ENCODE measurements around the gene LSM5. TPM values are rescaled to one million over a fixed set of nuclear protein-coding genes. Genes with fewer than 3 reads are reported as not detected.

LSM5 gene
- polyA plus RNA-seq (2011; rRNA removed) (76.3 and 158 TPM in 2 replicates), polyA plus RNA-seq (2017; fragmentation: RNase III; extraction: RNeasy Plus Mini Kit Qiagen cat#74134 plus additional on column Dnase treatment) (128 to 131 TPM (median 131 TPM) in 3 replicates), polyA minus RNA-seq (2011; rRNA and poly(A)+ RNA removed) (10.7 and 15.4 TPM in 2 replicates)
- 21.1 and 30.1 TPM in 2 replicates for polyA plus RNA-seq (2012; cell fraction: cytosol; rRNA removed)
- polyA plus RNA-seq (2012; cell fraction: nucleus; rRNA removed) = 12.7 and 23.1 TPM in 2 replicates

DNA sequence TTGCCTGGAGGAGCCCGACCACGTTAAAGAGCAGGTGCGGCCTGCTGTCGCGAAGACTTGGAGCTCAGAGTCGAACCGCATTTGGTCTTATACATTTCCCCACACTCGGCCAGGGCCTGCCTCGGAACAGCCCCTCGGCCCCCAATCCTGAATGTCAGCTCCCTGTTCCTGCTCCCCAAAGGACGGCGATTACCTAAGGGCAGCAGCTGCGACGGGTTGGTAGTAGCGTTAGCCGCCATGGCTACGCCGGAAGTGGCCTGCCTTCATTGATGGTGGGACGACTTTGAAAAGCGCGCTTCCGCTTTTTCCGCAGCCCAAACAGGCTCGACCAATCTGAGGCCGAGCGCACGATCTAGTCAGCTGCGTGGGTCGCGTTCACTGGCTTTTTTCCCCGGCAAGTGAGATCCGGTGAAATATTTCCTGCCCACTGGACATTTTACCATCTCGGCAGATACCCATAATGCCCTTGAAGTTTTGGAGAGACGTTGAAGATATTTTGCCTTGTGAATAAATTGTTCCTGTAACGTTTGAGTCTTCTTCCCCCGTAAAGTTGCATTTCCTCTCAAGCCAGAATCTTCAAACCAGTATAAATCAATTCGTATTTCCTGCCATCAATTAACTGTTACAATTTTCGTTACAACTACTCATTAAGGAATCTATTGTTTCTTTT, at the start of gene LSM5:
Gene LSM5, minus strand, starts transcription at position 254 of the 670 bp plus-strand sequence. Its CDS starts 15 bp downstream, at position 239.
- ChIA-PET POLR2A (interaction anchor here (0.6 to 1.6 kb wide), 3 partner anchors 11 to 572 kb away, joined by 3 to 5 read pairs (median 3); partner anchors contain the start of gene NT5C3A), CTCF (interaction anchor here (0.6 to 3.3 kb wide), 8 partner anchors 10 to 994 kb away, joined by 3 to 15 read pairs (median 3); no protein-coding TSS in a partner anchor)
- Histone ChIP-seq H3K4me3 (peak within 1 kb of the TSS; percentile 79), H3K4me2 (peak within 1 kb of the TSS; percentile 99), H3K27ac (peak within 1 kb of the TSS; percentile 90 to 91), H3K9me3 (no peaks in the 10 kb centered on the region), H3K4me1 (peaks cover 21% of the 10 kb centered on the region)
- DNase-seq (ENCODE audit: low read depth in 1 of 2, low spot score in 1 of 2) (peak; percentile 72 to 97), FAIRE-seq (peak; percentile 80), ATAC-seq (peak; percentile 91 to 93)
- TF ChIP-seq HOXA7 (CRISPR knock-in tag; IDR thresholded peaks at IDR 0.05) = no peak
- TF ChIP-seq, protein P1, sequence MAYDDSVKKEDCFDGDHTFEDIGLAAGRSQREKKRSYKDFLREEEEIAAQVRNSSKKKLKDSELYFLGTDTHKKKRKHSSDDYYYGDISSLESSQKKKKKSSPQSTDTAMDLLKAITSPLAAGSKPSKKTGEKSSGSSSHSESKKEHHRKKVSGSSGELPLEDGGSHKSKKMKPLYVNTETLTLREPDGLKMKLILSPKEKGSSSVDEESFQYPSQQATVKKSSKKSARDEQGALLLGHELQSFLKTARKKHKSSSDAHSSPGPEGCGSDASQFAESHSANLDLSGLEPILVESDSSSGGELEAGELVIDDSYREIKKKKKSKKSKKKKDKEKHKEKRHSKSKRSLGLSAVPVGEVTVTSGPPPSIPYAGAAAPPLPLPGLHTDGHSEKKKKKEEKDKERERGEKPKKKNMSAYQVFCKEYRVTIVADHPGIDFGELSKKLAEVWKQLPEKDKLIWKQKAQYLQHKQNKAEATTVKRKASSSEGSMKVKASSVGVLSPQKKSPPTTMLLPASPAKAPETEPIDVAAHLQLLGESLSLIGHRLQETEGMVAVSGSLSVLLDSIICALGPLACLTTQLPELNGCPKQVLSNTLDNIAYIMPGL (CRISPR knock-in tag; IDR thresholded peaks at IDR 0.05; ENCODE audit: borderline replicate concordance) = no peak; the same call in 1 of the 2 replicates
- TF ChIP-seq, protein P2, sequence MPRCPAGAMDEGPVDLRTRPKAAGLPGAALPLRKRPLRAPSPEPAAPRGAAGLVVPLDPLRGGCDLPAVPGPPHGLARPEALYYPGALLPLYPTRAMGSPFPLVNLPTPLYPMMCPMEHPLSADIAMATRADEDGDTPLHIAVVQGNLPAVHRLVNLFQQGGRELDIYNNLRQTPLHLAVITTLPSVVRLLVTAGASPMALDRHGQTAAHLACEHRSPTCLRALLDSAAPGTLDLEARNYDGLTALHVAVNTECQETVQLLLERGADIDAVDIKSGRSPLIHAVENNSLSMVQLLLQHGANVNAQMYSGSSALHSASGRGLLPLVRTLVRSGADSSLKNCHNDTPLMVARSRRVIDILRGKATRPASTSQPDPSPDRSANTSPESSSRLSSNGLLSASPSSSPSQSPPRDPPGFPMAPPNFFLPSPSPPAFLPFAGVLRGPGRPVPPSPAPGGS (IDR thresholded peaks at IDR 0.05) = peak; percentile 62; the same call in 1 of the 3 replicates
- TF ChIP-seq, protein P3, sequence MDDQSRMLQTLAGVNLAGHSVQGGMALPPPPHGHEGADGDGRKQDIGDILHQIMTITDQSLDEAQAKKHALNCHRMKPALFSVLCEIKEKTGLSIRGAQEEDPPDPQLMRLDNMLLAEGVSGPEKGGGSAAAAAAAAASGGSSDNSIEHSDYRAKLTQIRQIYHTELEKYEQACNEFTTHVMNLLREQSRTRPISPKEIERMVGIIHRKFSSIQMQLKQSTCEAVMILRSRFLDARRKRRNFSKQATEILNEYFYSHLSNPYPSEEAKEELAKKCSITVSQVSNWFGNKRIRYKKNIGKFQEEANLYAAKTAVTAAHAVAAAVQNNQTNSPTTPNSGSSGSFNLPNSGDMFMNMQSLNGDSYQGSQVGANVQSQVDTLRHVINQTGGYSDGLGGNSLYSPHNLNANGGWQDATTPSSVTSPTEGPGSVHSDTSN (IDR thresholded peaks at IDR 0.05) = peak; percentile 43; the same call in 1 of the 2 replicates
- TF ChIP-seq RCOR1 (IDR thresholded peaks at IDR 0.05; ENCODE audit: low read depth, low read length) = no peak
- no peak for TF ChIP-seq CBX2 (IDR thresholded peaks at IDR 0.05; ENCODE audit: borderline replicate concordance, low read depth)
- peak; percentile 95 for TF ChIP-seq KDM5A (IDR thresholded peaks at IDR 0.05)
- peak; percentile 95 for TF ChIP-seq PHF8 (IDR thresholded peaks at IDR 0.05; ENCODE audit: borderline replicate concordance, low read depth)
- TF ChIP-seq HOXB5 (CRISPR knock-in tag; IDR thresholded peaks at IDR 0.05) = no peak
- no peak; the same call in 1 of the 2 replicates for TF ChIP-seq ZC3H11A (IDR thresholded peaks at IDR 0.05)
- TF ChIP-seq BHLHE40 (IDR thresholded peaks at IDR 0.05; ENCODE audit: low read depth, low read length) = no peak
- TF ChIP-seq, protein P4, sequence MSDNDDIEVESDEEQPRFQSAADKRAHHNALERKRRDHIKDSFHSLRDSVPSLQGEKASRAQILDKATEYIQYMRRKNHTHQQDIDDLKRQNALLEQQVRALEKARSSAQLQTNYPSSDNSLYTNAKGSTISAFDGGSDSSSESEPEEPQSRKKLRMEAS (IDR thresholded peaks at IDR 0.05) = peak; percentile 94
- no peak for TF ChIP-seq ESRRA (IDR thresholded peaks at IDR 0.05; ENCODE audit: borderline replicate concordance, low read length)
- TF ChIP-seq, protein P5, sequence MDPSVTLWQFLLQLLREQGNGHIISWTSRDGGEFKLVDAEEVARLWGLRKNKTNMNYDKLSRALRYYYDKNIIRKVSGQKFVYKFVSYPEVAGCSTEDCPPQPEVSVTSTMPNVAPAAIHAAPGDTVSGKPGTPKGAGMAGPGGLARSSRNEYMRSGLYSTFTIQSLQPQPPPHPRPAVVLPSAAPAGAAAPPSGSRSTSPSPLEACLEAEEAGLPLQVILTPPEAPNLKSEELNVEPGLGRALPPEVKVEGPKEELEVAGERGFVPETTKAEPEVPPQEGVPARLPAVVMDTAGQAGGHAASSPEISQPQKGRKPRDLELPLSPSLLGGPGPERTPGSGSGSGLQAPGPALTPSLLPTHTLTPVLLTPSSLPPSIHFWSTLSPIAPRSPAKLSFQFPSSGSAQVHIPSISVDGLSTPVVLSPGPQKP (IDR thresholded peaks at IDR 0.05; ENCODE audit: low read depth, low read length) = 0 out of 2 replicates have a peak, but pooled peaks have one; percentile 23
- TF ChIP-seq, protein P6, sequence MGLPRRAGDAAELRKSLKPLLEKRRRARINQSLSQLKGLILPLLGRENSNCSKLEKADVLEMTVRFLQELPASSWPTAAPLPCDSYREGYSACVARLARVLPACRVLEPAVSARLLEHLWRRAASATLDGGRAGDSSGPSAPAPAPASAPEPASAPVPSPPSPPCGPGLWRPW (IDR thresholded peaks at IDR 0.05) = no peak
- TF ChIP-seq RAD21 (conservative IDR thresholded peaks at IDR 0.05 in 1 of 2, IDR thresholded peaks at IDR 0.05 in 1 of 2) = no peak
- TF ChIP-seq JUN (IDR thresholded peaks at IDR 0.05) = peak; percentile 92
- peak; percentile 37; the same call in 1 of the 2 replicates for TF ChIP-seq RFX5 (IDR thresholded peaks at IDR 0.05)
- TF ChIP-seq TP53 (CRISPR knock-in tag; IDR thresholded peaks at IDR 0.05) = no peak
- TF ChIP-seq GATA3 (IDR thresholded peaks at IDR 0.05; ENCODE audit: borderline replicate concordance) = peak; percentile 57; the same call in 1 of the 2 replicates
- TF ChIP-seq POLR2A (IDR thresholded peaks at IDR 0.05; ENCODE audit: low read length) = peak; percentile 75
- no peak for TF ChIP-seq POLR2AphosphoS2 (conservative IDR thresholded peaks at IDR 0.05; ENCODE audit: low read length)
- TF ChIP-seq, protein P7, sequence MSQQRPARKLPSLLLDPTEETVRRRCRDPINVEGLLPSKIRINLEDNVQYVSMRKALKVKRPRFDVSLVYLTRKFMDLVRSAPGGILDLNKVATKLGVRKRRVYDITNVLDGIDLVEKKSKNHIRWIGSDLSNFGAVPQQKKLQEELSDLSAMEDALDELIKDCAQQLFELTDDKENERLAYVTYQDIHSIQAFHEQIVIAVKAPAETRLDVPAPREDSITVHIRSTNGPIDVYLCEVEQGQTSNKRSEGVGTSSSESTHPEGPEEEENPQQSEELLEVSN (IDR thresholded peaks at IDR 0.05; ENCODE audit: borderline replicate concordance, low read depth) = peak; percentile 83; the same call in 1 of the 2 replicates
- TF ChIP-seq RARB (CRISPR knock-in tag; IDR thresholded peaks at IDR 0.05) = no peak
- peak; percentile 83 for TF ChIP-seq MAFK (IDR thresholded peaks at IDR 0.05; ENCODE audit: partially characterized antibody)
- TF ChIP-seq, protein P8, sequence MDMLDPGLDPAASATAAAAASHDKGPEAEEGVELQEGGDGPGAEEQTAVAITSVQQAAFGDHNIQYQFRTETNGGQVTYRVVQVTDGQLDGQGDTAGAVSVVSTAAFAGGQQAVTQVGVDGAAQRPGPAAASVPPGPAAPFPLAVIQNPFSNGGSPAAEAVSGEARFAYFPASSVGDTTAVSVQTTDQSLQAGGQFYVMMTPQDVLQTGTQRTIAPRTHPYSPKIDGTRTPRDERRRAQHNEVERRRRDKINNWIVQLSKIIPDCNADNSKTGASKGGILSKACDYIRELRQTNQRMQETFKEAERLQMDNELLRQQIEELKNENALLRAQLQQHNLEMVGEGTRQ (IDR thresholded peaks at IDR 0.05) = no peak
- WGBS (ENCODE audit: missing lambda C conversion rate) = under 1% methylated on average over 29 of the region's 38 CpGs

Measured in A549 (cell line).